HG02623 (cell line): ENCODE measurements around the gene ROBO2.
"Not testable (repeated sequence)": the region's sequence is repeated elsewhere in the genome, so short reads cannot be mapped to it uniquely, and the experiment has no call there.

Experiments
- ATAC-seq: cut with Tn5 transposase; IDR thresholded peaks from one replicate; pipeline ENCODE4 v1.9.1; 2021; ENCODE audit warnings: moderate library complexity; ENCODE audit not compliant: unreplicated experiment

Gene ROBO2

DNA sequence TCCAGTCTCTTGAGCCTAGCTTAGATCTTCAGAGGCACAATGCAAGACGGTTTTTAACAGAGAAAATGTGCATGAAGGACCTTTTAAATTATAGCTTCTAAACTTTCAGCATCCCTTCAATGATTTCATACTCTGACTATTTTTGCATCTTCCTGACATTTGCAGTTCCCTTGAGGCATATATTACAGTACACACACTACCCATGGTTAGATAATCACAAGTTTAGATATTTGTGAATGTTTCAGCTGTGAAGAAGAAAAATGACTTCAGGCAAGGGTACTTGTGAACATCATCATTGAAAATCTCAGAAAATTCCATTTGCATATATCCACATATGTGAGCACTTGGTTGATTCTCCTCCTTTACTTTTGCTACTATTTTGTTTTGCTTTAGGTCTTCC lies 341.5 kb downstream of the ROBO2 start:
- ATAC-seq, result no peak

DNA sequence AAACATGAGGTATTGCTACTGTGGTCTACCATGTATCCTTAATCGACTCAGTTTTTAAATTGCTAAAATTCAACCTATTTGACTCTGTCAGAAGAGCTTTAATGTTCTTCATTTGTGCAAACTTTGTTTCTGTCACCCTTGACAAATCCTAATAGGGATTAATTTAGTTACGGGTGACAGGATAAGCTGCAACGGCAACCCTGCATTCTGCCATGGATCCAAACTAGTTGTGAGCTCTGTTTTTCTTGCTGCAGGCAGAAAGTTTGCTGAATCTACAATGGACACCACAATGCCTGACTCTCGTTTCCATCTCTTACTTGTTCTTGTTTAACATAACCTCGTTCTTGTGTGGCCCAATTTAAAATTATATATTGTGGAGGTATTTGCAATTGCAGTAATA lies 352.3 kb downstream of the ROBO2 start:
- ATAC-seq, result no peak

DNA sequence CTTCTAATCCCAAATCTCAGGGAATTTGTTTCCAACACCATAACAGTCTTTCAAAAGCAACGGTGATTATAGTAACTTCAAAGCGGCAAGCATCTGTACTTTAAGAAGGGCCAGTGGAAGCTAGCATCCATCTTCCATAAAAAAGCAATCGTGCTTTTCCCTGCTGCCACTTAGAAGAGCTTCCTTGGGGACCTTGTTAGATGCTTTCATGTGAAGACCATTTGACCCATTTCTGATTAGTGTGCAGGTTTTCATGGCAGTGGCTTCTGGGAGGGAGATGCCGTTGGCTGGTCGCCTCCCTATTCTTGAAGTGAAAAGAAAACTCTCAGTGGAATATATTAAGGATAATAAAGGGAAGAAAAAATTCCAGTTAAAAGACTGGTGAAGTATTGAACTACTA lies 354.1 kb downstream of the ROBO2 start:
- no peak for ATAC-seq

DNA sequence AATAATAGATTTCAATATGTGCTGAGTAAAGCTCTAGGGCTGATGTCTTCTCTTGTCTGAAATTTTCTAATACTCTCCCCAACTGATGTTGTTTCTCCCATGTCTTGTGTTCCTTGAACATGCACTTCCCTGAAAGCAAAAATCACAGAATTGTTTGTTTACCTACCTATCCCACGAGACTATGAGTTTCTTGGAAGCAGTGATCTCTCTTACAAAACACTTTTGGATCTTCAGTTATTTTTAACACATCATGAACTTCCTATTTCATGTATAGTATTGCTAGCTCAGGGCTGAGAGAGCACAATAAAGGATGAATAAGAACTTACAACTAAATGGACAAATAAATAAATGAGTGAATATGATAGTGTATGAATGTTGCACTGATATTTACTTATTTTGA lies 365.0 kb downstream of the ROBO2 start:
- ATAC-seq, result no peak

DNA sequence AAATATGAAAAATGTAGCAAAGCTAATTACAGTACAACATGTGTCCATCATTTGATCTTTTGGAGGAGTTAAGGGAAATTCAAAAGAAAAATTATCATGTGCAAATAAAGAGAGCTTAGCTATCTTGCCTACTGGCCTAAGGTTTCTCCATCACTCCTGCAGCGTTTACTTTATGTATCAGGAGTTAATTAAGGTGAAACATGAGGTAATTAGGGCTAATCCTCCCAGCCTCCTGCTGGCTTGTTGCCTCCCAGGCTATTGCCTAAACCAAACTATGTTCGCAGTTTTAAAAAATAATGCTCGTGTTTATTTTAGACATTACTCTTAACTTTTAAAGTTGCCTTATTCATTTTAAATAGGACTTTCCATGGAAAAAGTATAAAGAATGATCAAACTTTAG lies 367.5 kb downstream of the ROBO2 start:
- ATAC-seq, result no peak

DNA sequence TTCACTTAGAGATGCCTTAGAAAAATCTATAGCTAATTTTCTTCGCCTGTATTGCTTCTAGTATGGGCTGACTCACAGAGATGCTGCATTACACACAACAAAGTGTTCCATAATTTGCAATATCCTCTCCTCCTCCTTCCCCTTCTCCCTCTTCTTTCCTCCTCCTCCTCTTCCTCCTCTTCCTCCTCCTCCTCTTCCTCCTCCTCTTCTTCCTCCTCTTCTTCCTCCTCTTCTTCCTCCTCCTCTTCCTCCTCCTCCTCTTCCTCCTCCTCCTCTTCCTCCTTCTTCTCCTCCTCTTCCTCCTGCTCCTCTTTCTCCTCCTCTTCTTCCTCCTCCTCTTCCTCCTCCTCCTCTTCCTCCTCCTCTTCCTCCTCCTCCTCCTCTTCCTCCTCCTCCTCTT lies 370.4 kb downstream of the ROBO2 start:
- ATAC-seq, result not testable (repeated sequence)

DNA sequence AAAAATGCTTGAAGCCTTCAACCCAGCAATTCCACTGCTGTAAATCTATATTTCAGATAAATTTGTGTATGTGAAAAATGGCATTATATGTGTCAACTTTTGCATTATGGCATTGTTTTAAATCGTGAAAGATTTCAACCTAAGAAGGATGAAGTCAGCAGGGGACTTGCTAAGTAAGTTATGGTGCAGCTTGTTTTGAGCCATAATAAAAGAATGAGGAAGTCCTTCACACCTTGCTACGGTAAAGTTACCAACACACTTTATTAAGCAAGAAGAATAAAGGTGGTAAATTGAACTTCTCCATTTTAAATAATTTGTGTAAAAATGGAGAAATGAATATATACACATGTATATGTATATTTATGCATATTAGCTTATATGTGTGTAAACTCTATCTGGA lies 371.4 kb downstream of the ROBO2 start:
- no peak for ATAC-seq

DNA sequence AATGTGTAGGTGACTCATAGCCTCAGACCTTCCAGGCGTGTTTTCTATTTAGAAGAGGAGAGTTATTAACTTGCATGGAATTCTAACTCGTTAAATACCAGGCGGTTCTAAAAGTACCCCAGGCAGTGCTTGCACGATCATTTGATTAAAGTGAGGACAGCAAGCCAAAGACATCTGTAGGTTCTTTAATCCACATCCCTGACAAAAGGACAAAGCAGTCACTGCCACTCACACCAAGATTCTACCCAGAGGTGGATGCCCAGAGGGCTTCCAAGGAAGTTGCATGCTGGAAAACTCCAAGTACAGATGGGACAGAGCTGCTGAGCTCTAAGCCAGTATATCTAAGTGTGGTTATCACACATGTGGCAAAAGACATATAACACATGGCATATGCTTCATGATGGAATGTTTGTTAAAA lies 372.1 kb downstream of the ROBO2 start:
- ATAC-seq, result no peak

DNA sequence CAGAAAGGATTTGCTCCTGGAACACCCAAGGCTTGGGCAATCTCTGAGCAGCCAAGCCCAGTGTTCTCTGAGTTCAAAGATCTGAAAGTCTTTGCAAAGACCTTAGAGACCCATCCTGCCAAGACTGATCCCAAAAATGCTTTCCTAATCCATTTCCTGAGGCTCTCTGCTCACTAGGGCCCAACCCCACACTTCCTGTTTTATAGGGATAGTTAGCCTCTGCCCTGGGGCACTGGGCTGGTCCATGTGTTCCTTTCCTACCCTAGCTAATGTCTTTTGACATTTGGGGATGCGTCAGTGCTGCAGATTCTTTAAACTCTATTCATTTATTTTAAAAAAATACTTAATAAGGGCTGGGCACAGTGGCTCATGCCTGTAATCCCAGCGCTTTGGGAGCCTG lies 372.7 kb downstream of the ROBO2 start:
- ATAC-seq, result no peak

DNA sequence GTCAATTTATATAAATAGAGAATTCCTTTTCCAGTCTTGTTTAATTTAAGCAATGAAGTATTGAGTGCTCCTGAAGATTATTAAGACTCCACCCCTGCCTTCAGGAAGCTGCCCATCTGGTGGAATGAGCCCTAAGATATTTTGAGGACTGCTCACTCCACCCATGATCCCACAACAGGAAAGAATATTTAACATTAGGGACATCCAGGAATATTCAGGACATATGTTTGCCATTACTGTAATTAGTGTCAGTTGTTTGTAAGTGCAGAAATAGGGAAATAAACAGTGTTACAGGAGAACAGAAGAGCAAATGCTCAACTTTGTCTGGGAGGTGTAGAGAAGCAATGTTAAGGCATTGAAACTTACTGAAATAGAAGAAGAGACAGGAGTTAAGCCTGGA lies 375.0 kb downstream of the ROBO2 start:
- no peak for ATAC-seq

DNA sequence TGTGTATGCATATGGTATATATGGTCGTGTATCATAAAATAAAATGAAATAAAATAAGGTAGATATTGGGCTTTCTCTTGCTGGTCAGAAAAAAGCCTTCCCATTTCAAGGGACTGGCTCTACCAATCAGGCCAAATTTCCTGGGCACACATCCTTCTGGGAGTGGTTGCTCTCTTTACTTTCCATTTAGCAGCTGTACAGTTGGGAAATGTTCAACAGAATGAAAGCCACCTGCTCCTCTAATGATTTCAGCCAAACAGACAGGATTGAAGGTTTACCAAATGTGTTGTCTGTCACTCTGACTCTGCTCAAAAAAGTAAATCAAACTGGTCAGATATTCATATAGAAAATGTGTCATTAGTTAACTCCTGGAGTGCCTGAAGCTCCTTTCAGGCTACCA lies 380.4 kb downstream of the ROBO2 start:
- no peak for ATAC-seq

DNA sequence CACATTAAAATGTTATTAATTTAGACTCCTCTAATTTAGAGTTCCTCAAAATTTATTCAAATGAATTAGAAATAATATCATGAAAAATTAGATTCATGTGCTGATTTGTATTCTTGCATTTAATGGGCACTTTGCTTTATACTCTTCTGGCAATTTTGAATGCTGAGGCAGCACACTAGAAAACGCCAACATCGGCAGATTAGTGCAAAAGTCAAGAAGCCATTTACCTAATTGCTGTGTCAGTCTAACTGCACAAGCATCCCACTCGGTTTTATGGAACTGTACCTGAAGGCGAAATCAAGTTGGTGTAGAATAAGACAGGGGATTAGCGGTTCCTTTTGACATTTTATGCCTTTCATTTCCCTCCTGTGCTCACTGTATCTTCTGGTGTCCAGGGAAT lies 382.0 kb downstream of the ROBO2 start:
- no peak for ATAC-seq

DNA sequence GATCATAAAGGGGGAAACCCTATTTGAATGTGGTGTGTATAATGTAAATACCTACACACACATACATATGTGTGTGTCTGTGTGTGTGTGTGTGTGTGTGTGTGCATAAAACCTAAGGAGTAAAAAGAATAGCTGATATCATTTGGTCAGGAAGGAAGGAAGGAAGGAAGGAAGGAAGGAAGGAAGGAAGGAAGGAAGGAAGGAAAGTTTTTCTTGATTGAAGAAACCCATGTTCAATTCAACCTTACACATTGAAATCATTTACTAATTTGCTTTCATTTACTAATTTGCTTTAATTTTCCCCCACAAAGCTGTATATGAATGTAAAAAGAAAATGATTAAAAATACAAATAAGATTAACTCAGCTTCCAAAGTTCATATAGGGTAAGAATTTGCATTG lies 386.6 kb downstream of the ROBO2 start:
- ATAC-seq, result no peak

DNA sequence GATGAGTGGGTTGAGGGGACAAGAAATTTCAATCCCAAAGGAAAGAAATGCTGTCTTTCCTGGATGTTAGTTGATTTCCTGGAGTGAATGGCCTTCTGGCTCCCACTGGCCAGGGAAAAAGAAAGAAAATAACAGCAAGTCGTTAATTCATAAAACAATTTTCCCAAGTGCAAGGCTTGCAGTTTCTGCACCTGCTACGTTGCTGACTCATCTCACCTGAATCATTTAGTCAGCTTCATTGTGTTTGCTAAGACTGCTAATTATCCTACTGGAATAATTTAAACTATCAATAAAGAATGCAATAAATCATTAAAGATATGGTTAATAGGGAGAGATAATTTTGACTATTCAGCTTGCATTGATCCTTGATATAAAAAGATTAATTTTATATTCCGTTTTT lies 387.6 kb downstream of the ROBO2 start:
- ATAC-seq, result no peak

DNA sequence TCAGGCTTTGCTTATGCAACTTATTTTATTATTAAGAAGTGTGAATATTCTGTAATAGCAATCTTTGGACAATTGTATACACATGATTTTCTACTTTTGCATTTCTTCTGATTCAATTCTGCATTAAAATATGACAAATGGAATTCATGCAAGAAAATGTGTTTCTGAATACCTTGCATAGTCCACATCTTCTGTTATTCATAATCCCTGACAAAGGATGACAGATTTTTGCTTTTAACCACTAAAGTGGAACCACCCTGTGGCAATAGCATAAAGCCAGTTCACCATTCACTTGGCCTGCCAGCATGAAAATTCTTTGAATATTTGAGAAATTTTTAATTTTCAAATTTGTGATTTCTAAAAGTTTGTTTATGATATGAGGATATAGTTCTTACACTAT lies 397.0 kb downstream of the ROBO2 start:
- no peak for ATAC-seq

DNA sequence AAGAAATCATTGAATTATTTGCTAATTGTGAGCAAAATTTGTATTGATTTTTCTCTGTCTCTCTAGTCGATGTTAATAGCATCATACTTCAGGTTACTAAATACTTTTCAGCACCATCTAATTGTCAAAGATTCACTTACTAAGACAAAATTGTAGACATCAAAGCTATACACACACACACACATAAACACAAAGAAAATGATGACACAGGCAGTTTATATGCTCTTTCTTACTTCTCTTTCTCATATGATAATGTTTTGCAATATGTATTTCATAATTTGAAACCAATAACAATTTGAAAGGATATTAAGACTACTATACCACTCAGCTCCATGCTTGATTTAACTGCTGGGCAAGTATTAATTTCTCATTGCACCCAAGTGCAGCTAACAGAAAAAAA lies 406.2 kb downstream of the ROBO2 start:
- no peak for ATAC-seq

DNA sequence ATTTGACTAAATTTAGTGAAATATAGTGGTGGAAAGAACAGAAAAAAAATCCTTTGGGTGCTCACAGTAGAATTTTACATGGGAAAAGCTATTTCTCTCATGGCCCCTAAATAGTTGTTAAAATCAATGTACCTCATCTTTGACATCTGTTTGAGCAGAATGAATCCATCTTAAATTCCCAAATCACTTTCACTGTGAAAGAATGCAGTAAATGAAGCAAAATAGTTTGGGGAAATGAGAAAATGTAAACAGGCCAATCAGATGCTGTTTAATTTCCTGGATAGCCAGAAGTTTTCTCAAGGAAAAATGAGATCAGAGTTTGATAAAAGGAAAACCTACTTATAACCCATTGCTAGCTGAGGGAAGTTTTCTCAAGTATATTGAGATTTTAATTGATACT lies 406.9 kb downstream of the ROBO2 start:
- no peak for ATAC-seq

DNA sequence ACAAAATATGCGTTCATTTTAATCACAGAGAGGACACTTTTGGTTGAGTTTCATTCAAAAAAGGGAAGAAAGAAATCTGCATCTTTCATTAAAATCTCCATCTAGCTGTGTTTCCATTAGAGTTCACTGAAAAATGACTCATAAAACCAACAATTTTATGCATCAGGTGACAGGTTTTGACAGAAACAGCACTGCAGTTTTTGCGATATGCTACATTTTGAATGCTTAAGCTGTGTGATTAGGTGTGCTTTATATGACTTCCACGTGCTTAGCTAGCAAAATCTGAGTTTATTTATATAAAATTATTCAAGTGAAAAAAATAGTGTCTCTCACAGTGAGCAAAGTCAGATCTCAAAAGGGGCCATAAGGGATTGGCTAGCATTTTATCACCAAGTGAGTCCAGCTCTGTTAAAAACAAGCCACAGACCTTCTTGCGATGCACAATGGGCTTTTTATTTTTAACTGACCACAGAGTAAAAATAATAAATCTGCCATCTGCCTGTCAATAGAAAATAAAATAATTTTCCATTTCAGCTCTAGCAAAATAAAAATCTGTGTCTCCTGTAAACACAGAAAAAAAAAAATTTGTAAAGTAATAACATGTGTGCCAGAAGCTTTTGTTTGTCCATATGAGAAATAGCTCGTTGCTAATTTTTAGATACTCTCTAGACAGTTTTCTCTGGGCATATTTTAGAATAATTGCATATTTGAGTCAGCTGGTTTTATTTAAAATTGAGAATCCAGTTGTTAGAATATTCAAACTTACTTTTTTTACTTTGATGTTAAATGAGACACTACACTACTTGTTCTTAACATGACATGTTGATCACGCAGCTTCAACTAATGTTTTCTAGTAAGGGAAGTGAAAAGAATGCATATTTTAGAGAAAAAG lies 409.8 kb downstream of the ROBO2 start:
- no peak for ATAC-seq

DNA sequence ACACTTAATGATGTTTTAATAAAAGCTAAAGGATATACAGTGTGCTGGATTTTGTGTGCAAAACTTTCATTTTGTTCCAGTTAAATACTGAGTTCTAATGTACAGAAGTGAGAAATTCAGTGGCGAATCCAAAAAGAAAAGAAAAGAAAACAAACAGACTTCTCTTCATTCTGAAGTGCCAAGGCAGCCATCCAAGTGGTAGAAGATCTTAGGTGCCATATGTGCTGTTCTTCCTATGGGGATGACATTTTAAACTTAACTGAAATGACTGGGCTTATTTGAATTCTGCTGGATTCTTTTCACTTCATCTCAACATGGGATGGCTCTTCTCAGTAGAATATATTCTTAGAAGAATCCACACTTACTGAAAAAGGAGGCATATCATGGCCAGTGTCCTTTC lies 416.5 kb downstream of the ROBO2 start:
- ATAC-seq, result no peak

DNA sequence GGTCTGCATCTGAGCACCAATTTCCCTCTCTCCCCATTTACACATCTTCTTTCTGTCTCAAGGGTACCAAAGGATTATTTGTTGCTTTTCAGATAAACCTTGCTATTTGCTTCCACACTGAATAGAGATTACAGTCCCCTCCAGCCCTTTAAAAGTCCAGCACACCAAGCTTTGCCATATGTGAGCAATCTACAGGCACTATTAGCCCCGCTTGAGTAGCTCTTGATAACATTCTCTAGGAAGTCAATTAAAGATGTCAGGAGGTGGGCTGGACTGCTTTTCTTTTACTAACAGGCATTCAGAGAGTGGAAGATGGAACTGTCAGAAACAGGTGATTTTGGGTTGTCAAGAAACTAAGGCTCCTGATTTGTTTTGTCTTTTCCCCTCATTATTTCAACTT lies 417.0 kb downstream of the ROBO2 start:
- ATAC-seq, result no peak

DNA sequence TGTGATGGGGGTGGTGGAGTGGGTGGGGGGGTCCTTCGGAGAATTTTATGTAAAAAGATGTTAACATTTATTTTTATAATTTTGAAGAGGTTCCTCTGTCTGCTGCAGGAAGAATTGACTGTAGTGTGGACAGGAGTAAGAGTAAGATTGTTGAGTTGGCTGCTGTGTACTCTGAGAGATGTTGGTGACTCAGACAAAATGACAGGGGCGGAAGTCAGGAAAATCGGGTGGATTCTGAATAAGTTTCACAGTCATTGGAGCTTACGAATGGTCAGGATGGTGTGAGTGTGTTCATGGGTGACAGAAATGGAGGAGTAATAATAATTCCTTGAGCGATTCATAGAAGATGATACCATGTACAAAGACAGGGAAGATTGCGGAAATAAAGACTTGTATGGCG lies 420.0 kb downstream of the ROBO2 start:
- ATAC-seq, result no peak

DNA sequence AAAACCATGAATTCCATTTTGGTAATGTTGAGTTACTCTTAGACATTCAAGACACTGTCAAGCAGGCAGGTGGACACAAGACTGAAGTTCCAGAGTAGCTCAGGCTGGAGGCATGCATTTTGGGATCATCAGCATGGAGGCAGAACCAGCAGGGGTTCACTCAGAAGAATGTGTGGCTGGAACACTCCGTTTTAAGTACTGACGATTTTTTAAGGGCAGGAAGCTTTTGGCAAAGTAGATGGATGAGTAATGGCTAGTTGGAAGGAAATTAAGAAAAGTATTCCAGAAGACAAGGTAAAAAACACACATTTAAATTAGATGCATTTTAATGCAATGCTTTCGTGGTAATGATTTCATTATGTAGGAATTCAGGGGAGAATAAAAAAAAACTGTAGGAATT lies 420.4 kb downstream of the ROBO2 start:
- no peak for ATAC-seq

DNA sequence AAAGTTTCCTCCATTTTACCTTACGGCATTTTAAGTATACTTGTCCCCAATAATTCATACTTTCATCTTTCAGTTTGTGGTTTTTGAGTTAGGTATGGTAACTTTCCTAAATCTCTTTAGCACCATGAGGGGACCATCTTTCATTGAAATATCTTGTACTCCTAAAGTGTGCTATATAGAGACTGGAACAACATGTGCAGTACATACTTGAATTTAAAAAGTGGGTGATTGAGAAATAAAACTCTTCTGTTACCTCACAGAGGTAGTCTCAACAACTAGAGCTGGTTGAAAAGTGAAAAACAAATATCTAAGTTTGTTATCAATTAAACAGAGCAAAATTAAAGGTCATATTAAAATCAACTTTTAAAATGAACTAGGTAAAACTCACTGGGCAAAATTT lies 423.1 kb downstream of the ROBO2 start:
- no peak for ATAC-seq
